GM21360 (cell line): ENCODE results near the gene MTFR1L.
A peak's percentile ranks its signal among the peaks of the same experiment; 100 is the strongest.

Experiments used
- ATAC-seq: cut with Tn5 transposase; IDR thresholded peaks from one replicate; pipeline ENCODE4 v1.9.1; 2021; ENCODE audit warnings: mild to moderate bottlenecking, moderate library complexity; ENCODE audit not compliant: unreplicated experiment

Gene MTFR1L

DNA sequence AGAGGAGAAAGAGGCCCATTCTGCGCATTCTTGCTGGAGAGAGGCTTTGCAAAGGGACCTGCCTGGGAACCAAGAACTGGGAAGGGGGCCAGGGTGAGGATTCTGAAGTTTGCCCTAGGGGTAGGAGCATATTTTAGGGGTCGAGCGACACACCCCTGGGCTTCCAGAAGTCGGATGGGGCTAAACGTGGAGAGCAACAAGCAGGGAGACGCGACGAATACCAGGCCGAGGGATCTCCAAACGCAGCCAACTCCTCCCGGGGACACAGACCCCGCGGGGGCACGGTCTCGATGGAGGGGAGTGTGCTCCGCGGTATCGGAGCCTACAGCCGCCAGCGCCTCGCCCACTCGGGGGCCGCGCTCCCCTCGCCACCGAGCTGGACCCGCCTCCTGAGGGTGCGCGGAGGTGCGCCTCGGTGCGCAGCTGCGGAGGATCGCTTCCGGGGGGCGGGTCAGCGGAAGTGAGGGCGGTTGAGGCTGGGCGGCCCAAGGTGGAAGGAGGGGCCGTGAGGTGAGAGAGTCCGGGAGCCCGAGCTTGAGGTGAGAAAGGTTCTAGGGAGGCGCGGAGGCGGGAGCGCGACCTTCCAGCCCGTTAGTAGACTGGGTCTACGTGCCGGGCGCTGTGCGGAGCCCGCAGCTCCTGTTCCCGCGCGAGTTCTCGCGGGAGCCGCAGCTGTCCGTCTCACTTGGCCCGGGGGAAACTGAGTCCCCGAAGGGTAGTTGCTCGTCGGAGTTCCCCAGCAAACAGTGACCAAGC, at the start of gene MTFR1L:
TSS of gene MTFR1L (plus strand) at position 464 of the 756 bp plus-strand sequence. CDS start 3,151 bp downstream, outside the sequence.
- ATAC-seq, result peak; percentile 77

DNA sequence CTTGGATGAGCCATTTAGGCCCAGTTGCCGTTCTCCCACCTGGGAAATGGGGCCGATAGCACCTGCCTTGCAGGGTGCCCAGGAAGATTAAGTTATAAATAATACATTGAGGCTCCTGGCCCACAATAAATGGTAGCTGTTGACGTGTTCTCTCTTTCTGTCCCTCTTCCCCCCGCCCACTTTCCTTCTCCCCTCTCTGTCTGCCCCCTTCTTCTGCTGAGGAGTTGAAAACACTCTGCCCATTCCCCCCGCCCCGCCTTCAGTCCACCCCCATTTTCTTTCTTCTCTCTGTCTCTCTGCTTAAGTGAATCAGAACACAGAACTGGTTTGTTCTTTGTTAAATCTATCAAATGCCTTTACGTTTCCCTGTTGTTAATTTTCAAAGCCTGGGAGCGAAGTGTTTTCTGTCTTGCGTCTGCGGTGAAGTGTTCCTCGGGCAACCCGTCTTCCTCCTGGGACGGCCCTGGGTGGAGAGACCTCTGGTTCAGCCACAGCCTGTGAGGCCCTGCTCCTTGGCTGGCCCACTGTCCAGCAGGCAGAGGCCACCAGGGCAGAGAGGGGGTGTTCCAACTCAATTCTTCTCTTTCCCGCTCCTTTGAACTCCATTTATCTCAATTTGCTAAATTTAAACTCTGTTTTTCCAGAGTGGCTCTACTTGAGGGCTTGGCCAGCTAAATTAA, 49.1 kb upstream of the MTFR1L start:
- no peak for ATAC-seq

DNA sequence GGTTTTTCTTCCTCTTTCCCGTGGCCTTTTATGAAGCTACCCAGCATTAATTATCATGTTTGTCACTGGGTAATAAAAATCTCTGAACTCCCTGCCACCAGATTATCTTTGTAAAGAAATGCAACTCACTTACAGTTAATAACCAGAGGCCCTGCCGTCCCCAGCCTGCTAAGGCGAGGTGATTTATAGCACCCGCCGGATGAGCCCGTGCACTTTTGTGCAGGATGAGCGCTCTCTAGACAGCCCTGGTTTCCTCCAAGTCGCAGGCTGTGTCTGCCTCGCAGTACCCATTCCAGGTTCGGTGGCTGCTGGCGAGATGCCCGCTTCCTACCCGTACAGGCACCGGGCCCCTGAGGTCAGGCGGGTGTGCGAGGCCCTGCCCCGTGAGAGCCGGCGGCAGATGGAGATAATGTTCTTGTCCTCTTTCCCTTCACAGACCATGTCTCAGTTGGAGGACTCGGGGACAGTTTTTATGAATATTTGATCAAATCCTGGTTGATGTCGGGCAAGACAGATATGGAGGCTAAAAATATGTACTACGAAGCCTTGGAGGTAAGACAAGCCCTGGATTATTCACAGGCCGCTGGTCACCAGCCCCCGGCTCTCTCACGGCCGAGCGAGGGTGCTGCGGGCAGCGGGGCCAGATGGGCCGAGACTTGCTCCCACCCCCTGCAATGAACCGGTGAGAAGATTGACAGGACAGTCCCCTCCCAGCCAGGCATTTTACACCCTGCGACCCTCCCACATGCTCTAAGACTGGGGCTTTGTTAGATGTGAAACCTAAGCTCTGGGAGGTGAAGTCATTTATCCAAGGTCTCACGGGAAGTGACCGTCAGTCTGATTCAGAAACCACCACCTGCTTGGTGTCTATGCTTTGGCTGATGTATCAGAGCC, 48.3 kb upstream of the MTFR1L start:
- no peak for ATAC-seq

DNA sequence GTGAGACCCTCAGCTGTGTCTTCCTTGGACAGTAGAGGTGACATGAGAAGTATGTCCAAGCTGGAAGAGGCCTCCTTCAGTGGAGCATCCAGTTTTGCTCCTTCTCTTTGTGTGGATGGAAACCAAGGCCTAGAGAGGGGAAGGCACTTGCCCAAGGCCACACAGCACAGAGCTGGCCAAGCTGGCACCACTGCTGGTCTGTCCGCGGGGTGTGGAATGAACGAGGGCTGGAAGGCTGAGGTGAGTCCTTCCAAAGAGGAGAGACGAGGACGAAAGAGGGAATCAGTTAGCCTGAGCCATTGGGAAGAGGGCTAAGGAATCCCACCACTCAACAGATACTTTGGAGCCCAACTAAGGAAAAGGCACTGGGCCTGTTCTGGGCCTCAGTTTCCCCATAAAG, 47.6 kb upstream of the MTFR1L start:
- no peak for ATAC-seq

DNA sequence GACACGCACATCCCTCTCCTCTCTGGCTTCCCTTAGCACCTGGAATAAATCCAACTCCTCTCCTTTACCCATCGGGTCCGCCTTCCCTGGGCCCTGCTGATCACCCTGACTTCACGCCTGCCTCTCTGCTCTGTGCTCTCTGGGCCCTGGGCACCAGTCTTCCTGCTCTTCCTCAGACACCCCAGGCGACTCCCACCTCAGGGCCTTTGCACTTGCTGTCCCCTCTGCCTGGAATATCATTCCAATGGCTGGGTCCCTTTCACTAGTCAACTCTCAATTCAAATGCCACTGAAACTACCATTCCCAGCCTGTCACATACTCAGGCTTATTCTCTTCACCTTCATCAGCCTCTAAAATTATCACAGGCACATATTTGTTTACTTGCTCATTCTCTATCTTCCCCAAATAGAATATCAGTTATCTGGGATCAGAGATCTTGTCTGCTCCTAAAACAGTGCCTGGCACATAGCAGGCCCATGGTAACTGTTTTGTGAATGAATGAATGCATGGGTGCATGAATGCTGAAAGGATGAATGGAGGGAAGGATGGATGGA, 47.0 kb upstream of the MTFR1L start:
- no peak for ATAC-seq

DNA sequence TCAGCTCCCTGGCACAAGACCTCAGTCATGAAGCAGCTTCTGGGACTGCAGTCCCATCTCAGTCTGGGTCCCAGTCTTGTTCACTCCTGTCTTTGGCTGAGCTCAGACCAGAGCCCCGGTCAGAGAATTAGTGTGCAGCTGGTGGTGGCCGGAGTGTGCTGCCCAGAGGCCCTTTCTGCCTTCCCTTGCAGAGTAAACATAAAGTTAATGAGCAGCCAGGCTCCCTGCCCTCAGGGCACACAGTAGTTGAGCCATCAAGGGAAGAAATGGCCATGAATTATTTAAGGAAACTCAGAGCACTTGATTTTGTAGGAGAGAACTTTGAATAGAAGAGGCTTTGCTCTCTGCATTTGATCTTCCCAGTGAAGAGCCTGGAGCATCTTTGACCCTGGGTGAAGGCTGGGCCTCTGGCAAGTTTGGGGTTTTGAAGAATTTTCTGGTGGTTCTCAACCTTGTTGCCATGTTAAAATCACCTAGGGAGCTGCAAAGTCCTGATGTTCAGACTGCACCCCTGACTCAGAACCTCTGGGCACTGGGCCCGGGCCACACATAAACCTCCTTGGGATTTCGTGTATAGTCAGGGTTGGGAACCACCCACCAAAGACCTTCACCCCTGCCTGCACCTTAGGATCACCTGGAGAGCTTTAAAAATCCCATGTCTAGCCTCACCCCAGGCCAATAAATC, 46.2 kb upstream of the MTFR1L start:
- no peak for ATAC-seq

DNA sequence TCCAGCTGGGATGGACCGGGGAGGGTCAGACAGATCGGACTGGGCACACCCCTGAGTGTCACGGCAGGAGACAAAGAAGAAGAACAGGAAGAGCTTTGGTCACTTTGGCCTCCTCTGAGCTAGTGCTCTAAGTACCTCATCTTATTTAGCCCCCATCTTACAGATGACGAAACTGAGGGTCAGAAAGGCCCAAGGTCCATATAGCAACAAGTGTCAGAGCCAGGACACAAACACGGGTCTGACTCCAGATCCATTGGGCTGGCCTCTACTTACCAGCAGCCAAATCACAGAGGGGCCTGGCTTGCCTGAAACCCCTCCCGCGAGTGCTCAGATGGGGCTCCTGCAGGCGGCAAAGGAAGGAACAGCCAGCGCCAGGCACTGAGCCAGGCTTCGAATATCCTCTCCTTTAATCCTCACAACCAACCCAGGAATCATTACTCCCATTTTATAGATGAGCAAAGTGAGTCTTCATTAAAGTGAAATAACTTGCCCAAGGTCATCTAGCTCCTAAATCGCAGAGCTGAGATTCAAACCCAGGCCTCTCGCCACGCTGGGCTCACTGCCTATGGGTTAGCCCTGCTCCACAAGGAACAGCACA, 45.4 kb upstream of the MTFR1L start:
- ATAC-seq, result no peak

DNA sequence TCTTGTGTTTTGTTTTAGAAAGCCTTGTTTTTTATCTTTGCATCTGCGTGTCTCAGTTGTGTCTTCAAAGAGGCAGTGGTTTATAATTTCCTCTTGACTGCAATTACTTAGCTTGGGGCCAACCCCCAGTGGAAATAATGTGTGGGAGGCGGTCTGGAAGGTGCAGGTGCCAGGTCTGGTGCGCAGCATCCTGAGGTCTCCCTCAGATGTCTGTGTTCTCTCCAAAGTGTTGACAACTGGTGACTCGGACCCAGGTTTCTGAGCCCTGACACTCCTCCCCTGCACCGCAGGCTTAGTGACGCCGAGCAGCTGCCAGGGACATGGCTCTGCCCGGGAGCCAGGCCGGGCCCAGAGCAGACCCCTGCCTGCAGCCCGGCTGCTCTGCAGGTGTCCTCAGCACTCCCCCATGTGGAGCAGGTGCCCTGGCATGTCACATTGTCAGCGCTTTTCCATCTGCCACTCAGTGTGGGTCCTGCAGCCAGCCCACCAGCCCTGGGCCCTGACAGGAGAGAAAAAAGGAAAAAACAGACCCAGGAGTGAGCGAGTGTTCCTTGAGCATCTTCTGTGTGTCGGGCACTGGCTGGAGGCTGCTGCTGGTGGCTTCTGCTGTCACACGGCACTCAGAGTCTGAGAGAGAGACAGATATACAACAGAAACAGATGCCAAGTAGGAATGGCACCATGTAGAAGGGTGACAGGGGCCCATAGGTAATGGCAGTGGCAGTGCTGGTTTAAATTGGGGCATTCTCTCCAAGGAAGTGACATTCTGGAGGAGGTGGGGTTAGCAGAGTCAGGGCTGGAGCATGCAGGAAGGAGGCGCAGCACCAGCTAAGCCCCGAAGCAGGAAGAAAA, 44.6 kb upstream of the MTFR1L start:
- no peak for ATAC-seq

DNA sequence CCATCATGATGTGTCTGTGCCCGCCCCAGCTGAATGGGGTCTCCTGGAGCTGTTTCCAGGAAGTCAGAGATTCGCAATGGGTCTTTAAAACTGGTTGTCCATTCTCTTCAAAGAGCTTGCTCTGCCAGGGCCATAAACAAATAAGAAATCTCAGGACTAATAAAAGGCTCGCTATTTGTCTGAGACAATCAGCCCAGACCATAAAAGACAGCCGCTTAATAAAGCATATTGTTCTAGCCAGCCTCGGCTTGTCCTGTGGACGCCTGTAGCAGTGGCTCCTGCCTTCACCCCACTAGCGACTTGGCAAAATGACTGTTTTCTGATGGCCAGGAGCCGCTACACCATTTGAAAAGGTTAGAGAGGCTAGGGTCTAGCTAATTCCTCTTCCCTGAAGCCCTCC, 40.4 kb upstream of the MTFR1L start:
- no peak for ATAC-seq

DNA sequence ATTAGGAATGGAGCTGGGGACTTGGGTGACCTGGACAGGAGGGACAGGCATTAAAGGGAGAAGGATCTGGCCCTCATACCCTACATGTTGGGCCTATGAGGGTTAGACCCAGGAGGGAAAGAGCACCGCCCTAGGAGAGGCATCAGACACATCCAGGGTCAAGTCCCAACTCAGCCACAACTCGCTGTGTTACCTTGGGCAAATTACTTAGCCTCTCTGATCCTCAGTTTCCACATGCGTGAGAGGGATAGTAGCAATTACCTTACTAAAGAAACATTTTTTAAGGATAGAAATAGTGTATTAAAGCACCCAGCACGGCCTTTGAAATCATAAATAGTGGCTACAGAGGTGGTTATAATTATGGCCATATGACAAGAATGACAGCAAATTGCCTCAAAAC, 39.9 kb upstream of the MTFR1L start:
- no peak for ATAC-seq

DNA sequence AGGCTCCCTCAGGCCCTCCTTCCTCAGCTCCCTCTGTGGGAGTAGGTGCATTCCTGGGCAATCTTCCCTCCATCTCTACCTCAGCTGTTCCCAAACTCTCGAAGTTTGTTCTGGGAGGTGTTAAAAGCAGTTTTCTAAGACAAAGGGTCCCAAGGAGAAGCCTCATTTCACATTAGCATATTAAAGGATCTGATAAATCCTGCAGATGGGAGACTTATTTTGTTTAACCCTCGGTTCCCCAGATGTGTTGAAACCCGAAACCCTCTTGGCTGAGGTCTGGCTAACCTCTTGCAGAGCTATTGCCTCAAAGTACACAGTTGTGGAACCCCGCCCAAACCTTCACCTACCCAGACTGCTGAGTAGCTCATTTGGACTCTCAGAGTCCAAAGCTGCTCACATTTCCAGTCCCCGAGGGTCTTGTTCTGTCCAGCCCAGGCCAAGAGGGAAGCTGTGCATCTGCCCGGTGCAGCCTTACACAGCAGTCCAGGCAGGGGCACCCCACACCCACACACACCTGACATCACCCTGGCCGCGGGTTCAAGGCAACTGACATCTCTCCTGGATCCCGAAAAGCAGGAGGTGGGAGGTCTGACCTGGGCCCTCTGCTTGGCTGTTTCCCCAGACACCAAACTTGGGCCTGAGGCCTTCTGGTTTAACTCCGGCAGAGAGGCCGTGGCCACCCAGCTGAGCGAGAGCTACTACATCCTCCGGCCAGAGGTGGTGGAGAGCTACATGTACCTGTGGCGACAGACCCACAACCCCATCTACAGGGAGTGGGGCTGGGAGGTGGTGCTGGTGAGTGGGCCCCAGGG, 39.2 kb upstream of the MTFR1L start:
- ATAC-seq, result no peak

DNA sequence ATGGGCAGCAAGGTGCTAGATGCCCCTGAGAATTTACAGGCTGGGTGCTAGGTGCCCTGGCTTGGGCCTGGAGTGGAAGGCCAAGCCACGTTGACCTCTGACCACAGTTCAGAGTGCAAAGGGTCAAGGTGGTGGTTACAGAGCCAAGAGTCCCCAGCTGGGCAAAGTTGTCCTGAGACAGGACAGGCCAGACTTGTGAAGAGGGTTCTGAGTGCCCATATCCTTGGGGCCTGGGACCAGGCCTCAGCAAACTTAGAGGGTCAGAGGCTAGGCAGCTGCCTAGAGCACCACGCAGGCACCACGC, 38.7 kb upstream of the MTFR1L start:
- ATAC-seq, result no peak

DNA sequence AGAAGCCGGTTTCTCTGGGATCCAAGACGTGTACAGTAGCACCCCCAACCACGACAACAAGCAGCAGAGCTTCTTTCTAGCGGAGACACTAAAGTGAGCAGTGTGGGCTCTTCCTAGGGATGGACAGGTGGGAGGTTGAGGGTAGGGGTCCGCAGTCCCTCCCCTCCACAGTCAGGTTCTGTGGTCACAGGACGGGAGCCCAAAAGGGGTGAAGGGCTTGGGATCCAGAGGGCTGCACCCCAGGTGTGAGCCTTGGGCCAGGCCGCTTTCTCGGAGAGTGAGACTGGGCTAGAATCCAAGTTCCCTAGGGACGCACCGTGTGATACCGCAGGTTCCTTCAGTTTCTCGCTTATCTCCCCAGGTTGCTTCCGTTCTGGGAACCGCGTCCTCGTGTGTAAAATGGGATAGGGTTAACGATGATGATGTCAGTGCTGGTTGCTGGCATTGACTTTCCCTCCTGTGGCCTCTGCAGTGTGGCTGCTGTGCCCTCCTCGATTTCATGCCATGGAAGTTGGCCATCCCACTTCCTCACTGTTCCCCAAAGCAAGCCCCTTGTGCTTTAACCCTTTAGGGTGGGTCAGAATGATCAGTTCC, 37.0 kb upstream of the MTFR1L start:
- no peak for ATAC-seq

DNA sequence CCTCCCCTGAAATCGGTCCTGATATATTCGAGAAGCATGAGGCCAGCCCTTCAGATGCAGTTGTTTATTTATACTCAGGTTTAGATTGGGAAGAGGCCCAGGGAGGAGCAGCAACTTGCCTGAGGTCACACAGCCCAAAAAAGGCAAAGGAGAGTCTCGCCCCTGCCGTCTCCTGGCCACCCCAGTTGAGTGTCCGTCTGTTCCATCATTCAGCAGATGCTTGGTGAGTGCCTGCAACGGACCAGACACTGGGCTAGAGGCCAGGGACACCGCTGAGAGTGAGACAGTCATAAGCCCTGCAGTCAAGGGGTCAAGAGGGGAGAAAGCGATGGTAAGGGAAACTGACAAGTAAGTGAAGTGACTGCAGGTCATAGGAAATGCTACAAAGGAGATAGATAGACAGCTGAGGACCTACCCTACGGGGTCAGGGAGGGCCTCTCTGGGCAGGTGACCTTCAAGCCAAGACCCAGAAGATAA, 35.1 kb upstream of the MTFR1L start:
- no peak for ATAC-seq

DNA sequence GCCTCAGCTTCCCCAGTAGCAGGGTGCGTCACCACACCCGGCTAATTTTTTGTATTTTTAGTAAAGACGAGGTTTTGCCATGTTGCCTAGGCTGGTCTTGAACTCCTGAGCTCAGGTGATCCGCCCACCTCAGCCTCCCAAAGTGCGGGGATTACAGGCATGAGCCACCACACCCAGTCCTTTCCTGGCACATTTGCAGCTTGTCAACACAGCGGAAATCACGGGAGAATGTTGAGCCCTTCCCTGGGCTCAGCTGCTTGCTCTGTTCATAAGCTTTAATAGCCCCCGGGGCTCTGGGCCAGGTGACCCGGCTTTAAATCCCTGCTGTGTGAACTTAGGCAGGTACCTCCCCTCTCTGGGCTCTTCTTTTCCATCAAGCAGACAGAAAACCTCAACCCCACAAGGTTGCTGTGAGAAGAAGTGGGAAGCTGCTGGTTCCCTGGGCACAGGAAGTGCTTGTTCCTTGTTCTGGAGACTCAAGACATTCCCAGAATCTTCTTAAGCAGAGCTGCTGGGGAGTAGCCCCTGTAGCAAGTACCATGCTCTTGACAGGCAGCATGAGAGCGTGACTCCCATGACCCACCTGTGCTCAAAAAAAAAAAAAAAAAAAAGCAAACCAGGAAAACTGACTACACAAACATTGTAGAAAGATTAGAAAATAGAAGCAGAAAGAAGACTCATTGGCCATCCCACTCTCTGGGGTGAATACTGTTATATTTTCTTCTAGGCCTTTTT, 34.3 kb upstream of the MTFR1L start:
- ATAC-seq, result no peak

DNA sequence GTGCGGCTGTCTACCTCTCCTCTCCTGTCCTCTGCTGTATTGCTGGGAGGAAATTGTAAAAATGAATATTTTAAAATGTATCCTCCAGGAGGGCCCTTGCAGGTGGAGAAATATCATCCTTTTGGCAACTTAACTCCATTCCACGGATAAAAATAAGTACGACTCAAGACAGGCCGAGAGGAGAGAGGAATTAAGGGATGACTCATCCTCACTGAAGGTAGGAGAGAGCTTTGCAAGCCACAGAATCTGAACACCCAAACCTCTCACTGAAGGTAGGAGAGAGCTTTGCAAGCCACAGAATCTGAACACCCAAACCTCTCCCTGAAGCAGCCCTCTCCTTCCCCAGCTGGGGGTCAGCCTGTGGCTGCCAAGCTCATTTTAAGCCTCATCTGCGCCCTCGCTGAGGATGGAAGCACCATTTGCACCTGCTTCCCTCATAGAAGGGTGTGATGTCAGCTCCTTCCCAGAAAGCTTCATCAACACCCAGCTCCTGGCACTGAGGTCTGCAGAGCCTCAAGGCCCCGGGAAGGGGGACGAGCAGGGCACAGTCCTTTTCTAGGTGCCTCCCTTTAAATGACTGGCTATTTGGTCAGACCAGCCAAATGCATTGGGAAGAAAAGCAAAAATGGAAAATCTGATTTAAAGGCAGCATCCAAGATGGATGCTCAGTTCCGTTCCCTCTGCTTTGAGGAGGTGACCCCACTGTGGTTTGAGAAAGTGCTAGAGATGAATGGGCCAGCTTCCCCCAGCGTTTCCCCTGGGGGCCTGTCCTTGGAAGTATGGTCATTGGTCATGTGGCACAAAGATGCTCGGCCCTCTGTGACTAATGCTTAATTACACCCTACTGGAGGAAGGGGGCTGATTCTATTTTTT, 32.6 kb upstream of the MTFR1L start:
- no peak for ATAC-seq

DNA sequence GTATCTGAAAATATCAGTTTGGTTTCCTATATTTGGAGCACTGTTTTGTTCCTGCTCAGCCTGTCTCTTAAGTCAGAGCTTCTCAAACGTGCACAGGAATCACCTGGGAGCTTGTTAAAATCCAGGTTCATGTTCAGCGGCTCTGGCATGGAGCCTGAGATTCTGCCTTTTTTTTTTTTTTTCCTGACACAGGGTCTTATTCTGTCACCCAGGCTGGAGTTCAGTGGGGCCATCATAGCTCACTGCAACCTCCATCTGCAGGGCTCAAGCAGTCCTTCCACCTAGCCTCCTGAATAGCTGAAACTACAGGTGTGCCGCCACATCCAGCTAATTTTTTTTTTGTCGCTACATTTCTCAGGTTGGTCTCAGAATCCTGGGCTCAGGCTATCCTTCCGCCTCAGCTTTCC, 32.0 kb upstream of the MTFR1L start:
- ATAC-seq, result no peak
